ENCODE measurements around the gene ZFYVE26.
A peak's percentile ranks its signal among the peaks of the same experiment; 100 is the strongest.
"Not testable (repeated sequence)": the region's sequence is repeated elsewhere in the genome, so short reads cannot be mapped to it uniquely, and the experiment has no call there.

Gene ZFYVE26

DNA sequence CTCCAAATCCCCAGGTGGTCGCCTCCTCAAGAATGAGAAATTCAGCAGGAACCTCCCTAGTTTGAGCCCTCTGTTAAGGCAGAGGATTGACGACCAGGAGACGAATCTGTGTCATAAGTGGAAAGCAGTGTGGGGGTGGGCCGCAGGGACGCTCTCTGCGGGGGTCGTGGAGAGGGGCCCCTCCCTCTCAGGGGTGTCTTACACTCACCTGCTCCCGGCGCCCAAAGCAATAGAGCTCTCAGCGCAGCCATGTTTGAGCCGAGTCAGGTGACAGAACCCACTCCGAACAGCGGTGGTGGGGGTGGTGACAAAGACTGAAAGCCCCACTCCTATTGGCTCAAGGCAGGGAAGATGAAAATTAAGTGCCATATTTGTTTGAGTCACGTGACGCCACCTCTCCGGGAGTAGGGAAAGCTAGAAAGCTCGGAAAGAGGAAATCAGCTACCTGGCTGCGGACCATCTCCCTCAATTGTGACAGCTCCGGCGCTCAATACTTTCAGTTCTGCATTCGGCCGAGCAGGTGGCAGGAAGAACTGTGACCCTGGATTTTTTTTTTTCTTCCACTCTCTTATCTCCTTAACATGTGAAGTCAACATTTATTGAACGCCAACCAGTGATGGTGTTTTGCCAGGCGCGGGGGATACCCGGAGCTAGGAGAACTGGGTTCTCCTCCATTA, at the start of gene ZFYVE26:
Gene ZFYVE26, minus strand, starts transcription at position 265 of the 677 bp plus-strand sequence. CDS start 627 bp downstream, outside the sequence.
- peak; percentile 87 to 98 for DNase-seq

DNA sequence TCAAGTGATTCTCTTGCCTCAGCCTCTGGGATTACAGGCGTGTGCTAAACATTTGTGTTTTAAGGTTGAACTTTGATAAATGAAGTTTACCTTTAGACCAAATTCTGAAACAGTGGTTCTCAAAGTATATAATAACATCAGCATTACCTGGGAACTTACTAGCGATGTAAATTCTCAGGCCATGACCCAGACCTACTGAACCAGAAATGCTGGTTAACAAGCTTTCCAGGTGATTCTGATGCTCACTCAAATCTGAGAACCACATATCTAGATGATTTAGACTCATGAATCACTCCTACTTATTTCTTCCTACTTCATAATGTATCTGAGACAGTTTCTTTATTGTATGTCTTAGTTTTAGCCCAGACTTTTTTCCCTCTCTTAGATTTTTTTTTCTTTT, 46.8 kb upstream of the ZFYVE26 start:
- DNase-seq: no peak

DNA sequence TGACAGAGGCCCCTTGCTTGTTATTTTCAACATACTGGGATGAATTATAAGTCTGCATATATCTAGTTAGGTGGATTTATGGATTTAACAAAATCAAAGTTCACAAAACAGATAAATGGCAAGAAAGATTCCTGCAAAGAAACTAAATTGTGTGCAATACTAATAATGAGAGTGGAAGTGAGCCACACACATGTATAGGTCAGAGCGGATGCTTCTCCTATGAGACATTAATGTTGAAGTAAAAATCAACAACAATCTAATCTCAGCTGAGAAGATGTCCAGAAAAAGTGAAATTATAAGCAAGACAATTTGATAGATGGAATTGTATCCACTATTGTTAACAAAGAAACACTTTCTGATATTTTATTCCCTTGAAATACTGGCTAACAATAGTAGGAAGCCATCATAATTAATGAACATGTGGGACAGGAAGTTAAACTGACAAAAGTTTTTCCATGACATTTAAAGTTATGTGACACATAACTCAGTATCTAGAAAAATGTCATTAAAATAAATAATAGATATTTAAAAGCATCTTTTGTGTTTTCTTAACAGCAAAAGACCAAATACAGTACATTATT, 42.9 kb upstream of the ZFYVE26 start:
- DNase-seq: no peak

DNA sequence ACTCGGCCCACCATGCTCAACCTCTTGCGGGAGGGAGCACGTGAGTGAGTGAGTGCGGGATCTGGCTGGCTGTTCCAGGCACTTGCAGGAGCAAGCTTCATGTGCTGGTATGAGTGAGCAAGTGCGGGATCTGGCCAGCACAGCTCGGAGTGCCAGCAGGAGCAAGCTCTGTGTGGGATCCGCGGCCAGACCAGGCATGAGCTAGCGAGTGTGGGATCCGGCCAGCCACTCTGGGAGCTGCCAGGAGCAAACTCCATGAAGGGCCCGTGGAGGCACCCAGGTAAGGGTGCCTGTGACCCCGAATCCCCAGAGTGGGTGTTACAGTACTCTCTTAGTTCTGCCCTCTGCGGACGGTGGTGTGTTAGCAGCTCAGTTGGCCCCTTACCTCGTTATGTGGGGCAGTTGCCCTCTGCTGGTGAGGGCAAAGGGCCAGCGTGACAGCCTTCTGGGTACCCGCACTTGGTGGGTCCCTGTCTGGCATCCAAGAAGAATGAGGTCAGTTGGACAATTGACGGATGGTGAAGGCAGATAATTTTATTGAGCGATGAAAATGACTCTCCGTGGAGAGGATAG, 41.5 kb upstream of the ZFYVE26 start:
- no peak for DNase-seq

DNA sequence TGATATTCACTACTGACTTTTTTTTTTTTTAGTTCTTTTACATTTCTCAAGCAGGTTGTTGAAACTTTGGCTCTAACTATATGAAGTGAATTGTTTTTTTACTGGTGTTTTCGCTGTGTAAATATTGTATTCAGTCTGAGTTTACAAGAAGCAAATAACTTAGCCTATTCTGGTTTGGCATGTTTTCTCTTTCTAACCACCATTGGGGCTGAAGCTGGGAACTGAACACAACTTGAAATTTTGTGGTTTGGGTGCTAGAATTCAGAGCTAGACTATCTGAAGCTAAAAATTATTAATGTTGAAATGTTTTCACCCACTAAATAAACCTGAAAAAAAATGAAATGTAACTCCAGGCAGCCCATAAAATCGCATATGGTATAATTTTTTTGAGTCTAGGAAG, 40.4 kb upstream of the ZFYVE26 start:
- no peak for DNase-seq

DNA sequence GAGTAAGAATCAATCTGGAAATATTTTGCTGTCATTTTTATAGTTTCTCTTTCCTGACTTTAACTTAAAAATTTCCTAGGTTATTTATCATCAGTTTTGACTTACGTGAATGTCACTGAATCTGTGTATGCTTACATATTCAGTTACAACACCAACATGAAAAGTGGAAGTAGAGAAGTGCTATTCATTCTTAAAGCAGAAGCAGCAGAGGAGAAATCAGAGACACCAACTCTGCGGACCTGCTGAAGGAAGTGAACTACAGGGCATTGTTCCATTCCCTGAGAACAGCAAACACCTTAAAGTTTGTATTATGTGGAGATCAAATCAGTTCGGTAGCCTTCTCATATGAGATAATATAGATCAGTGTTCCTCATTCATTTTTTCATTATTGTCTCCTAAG, 37.3 kb upstream of the ZFYVE26 start:
- DNase-seq: no peak

DNA sequence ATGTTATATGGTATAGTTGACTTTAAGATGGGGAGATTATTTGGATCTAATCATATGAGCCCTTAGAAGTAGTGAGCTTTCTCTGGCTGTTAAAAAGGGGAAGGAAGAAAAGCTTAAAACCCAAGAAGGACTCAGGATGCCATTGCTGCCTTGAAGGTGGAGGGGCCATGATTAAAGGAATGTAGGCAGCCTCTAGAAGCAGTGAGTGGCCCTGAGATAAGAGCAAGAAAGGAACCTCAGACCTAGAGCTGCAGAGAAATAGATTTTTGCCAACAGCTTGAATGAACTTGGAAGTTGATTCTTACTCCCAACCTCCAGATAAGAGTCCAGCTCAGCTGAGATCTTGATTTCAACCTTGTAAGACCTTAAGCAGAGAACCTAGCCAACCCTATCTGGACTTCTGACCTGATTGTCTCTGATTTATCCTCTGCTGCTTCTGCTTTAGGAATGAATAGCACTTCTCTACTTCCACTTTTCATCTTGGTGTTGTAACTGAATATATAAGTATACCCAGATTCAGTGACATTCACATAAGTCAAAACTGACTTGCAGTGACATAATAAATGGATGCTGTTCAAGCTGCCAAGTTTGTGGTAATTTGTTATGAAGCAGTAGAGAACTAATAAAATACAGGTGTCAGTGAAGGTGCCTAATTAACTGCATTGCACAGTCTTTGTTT, 36.7 kb upstream of the ZFYVE26 start:
- no peak for DNase-seq

DNA sequence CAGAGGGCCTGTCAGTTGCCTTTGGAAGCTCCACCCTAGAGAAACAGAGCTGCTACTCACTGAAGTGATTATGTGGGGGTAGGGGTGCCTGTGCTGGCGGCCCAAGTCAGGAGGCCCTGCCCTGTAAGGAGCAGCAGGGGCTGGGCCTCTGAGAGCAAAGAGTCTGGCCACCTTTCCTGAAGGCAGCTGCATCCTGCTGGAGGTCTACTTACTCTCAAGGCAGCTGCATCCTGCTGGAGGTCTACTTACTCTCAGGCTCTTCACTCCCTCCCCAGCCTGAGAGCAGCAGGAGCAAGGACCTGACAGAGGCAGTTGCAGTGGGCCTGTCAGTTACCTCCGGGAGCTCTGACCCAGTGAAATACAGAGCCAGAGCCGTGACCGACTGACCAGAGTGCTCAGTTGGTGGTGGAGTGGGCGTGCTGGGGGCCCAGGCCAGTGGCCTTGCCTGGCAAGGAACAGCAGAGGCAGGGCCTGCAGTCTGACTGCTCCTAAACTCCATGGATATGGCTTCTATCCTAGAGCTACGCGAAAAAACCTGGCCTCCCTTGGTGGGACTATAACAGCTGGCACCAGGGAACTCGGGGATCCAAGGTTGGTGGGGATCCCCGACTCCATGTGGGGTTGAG, 35.5 kb upstream of the ZFYVE26 start:
- no peak for DNase-seq

DNA sequence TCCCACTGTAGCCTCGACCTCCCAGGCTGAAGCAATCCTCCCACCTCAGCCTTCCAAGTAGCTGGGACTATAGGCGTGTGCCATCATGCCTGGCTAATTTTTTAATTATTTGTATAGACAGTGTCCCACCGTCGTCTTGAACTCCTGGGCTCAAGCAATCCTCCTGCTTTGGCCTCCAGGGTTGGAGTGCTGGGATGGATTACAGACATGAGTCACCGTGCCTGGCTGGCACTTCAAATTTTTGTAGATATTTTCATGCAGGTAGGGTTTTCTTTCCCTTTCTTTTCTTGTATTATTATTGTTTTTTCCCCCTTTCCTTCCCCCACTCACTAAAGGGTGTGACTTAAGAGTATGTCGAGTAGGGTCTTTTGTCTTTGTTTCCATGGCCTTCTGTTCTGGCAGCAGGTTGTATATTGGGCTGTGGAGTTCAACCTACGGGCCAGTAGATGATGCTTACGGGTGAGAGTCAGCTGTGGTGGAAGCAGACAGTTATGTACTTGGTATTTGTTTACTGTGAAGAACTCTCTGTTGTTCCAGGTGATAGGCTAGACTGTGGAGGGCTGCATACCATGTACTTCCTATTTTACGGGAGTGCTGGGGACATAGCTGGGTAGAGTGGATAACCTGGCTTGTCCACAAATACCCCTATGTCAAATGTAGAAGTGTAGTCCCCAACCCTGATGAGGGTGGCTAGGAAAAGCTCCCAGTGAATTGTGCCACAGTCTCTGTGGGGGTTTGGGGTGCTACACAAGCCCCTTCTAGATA, 33.9 kb upstream of the ZFYVE26 start:
- DNase-seq: no peak

DNA sequence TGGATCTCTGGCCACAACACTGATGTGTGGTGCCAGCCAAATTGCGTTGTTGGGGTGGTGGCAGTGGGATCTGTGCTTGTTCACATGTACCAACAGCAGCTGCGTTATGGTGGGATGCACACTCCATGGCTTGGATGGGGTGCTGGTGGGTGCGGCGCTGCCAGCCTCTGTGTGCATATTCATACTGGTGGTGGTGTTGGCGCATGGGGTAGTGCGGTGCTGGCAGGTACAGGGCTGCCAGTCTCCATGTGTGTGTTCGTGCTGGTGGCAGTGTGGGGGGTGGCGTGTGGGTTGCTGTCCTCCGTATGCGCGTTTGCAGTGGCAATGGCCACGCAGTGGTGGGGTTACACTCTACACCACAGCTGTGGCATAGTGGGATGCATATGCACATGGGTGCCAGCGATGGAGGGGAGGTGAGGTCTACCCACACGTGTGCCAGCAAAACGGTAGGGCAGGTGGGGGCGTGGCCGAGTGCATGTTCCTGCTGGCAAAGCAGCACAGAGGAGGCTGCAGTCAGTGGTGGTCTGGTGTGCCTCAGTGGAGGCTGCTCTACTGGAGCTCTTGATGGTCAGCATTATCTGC, 29.7 kb upstream of the ZFYVE26 start:
- no peak for DNase-seq

DNA sequence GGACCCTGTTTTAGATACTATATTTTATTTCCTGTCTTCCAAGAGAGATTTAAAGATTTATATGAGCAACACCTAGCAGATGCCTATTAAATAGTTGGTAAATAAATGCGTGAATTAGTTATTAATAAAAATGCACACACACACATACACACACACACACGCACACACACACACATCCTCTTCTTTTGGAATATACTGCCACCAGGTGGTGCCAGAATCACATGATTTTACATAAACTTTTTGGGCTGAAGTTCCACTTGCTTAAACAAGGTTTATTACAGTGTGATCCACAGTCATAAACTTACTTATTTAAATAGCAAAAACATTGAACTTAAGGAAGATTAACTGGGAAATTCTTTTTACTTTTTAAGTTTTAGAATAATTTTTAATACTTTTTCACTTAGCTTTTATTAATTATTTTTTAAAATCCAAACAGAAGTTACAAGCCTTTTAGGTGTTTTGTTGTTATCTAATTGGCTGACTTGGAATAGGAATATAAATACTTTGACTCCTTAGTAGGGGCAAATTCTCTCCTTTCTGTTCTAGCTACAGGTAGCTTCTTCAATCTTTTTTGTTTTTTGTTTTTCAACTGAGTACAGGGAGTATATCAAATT, 20.7 kb upstream of the ZFYVE26 start:
- peak in 1 of 2 experiments; percentile 67 for DNase-seq

DNA sequence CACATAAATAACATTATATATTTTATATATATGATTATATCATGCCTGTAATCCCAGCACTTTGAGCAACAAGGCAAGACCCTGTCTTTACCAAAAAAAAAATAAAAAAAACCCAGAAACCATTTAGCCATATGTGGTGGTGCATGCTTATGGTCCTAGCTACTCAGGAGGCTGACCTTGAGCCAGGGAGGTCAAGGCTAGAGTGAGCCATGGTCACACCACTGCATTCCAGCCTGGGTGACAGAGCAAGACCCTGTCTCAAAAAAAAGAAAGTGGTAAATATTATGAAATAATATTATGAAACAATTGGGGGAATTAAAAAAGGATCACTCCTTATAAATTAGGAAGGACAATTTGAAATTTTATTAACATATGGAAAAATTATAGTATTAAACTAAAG, 19.2 kb upstream of the ZFYVE26 start:
- DNase-seq: no peak

DNA sequence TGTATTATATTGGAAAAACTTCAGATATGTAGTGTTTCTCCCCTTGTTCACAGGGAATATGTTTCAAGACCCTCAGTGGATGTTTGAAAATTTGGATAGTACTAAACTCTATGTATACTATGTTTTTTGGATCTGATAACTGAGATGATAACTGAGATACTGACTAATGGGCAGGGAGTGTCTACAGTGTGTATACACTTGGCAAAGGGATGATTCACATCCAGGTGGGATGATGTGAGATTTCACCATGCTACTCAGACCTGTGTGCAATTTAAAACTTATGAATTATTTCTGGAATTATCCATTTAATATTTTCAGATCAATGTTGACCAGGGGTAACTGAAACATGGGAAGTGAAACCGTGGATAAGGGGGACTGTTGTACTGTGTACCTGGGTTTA, 17.0 kb upstream of the ZFYVE26 start:
- no peak for DNase-seq

DNA sequence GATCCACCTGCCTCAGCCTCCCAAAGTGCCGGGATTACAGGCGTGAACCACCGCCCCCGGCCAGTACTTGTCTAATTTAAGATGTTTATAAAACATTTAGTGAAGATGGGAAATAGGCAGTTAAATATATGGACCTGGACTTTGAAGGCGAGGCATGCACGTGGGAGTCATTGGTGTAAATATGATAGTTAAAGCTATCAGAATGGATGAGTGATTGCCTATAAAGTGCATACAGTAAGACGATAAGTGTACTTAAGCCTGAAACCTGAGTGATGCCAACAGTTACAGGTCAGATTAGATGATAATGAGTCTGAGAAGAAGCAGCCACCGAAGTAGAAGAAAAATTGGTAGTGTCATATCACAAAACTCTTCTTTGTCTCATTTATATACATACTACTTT, 14.7 kb upstream of the ZFYVE26 start:
- no peak for DNase-seq

DNA sequence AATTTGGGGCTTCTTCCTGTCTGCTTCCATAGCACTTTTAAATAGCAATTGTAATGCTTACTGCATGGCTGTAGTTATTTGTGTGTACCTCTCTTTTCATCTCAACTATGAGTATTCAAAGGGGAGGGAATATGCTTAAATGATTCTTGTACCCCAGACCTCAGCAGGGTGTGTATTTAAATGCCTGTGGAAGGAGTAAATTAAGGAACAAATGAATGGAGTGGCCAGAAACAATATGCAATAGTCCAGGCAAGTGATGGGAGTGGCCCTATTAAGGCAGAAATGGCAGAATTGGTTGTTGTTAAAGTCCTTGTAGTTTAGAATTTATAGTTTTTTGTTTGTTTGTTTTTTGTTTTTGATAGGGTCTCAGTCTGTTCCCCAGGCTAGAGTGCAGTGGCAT, 4.7 kb upstream of the ZFYVE26 start:
- no peak for DNase-seq

DNA sequence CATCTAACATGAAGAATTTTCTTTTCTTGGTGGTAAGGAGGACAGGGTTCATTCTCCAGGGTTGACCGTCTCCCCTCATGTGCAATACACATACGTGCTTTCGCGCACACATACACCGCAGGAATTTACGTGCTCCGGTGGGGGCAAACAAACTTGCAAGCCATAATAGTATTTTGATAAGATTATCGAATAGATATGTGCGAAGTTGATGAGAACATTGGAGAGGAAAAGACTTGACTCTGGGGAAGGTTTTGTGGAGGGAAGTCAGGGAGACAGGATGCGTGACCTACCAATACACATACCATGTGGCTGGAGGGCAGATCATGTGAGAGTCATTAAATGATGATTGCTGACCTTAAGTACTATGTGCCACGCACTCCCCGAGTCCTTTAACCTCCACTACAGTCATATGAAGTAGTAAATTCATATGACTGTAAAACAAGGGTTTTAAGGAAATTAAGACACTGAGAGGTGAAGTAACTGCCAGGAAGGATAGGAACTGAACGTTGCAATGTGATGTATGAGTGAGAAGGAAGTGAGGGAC, 4.1 kb upstream of the ZFYVE26 start:
- DNase-seq: no peak

DNA sequence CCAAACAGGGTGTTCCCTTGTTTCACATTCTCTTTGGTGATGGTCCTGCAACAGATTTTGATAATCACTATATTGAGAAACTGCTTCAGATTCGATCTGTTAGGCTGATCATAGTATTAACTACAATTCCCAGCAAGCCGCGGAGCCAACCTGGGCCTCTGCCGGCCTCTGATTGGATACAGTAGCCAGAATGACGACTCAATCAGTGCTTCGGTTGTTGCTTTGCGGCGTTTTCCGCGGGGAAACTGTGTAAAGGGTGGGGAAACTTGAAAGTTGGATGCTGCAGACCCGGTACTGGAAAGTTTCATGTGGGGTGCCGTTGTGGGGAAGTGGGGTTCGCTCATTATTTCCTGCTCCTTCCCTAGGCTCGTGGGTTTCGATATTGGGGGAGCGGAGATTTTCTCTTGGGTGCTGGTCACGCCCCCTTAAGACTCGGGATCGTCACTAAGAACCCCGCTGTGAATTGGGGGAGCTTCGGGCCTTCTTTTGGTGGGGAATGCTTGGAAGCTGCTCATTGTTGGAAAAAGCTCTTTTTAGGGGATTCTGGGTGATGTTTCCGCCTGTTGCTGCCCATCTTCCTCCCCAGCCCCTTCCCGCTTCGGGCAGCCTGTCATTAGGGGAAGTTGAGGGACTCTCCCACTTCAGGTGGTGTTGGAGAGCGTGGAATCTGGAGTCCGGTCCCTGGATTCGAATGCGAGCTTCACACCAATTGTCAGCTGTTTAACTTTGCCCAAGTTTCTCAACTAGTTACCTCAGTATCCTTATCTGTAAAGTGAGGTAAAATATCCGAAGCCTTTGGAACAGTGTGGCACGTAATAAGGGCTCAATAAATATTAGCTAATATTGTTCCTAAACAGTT, 3.4 kb upstream of the ZFYVE26 start, which contains the start of gene RAD51B:
Gene RAD51B, plus strand, starts transcription at position 217 of the 859 bp plus-strand sequence.
- peak; percentile 70 to 82 for DNase-seq

DNA sequence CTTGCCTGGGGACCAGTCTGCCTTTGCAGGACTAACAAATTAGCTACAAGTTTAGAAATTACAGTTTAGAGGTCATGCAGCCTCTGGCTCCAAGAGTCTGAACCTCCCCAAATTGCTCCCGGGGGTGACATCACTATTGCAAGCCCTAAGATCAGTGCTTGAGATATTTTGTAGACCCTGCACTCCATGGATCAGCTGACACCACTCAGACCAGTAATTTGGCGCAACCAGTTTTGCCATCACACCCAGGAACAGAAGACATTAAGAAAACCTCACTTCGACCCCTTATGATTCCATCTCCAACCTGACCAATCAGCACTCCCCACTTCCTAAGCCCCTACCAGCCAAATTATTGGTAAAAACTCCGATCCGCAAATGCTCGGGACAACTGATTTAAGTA, 2.1 kb upstream of the ZFYVE26 start:
- DNase-seq: not testable (repeated sequence)

DNA sequence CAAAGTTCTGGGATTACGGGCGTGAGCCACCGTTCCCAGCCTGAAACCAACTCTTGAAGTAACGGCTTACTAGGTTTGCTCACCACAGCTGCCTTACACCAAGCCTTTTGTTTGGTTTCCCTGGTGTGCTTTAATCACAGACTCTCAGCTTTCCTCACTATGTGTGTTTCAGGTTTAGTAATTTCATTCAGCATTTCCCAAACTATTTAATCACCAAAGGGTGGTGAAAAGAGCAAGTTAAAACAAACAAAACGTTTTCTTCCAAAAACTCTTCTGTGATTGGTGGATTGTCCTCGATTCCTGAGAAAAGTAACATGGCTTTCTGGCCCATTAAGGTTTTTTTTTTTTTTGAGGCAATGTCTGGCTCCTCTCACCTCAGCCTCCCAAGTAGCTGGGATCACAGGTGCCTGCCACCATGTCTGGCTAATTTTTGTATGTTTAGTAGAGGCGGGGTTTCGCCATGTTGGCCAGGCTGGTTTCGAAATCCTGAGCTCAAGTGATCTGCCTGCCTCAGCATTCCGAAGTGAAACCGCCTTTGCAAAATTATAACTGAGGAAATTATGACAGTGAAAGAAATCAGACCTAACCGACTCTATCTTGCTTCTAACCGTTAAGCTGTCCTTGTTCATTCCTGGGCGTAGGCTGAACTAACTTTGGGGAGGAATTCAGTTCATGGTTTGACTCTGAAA, 1.5 kb upstream of the ZFYVE26 start:
- DNase-seq: no peak

All from SW 1271 (cell line).